Measurements from ENCODE around the gene TIA1. TPM values are rescaled to one million over a fixed set of nuclear protein-coding genes. Genes with fewer than 3 reads are reported as not detected.

Gene TIA1
- total RNA-seq, 6 experiments from 2014 or later = 50.3 to 58.1 (median 55.3) TPM

GRCh38 chr2:70212298-70212932 lies 36.0 kb downstream of the TIA1 start:
- H3K27ac Mint-ChIP-seq = no peak overlapping the region
- TF ChIP-seq, protein P1, sequence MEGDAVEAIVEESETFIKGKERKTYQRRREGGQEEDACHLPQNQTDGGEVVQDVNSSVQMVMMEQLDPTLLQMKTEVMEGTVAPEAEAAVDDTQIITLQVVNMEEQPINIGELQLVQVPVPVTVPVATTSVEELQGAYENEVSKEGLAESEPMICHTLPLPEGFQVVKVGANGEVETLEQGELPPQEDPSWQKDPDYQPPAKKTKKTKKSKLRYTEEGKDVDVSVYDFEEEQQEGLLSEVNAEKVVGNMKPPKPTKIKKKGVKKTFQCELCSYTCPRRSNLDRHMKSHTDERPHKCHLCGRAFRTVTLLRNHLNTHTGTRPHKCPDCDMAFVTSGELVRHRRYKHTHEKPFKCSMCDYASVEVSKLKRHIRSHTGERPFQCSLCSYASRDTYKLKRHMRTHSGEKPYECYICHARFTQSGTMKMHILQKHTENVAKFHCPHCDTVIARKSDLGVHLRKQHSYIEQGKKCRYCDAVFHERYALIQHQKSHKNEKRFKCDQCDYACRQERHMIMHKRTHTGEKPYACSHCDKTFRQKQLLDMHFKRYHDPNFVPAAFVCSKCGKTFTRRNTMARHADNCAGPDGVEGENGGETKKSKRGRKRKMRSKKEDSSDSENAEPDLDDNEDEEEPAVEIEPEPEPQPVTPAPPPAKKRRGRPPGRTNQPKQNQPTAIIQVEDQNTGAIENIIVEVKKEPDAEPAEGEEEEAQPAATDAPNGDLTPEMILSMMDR (IDR thresholded peaks at IDR 0.05) = no peak
- peaks cover 13% of the 10 kb centered on the region for H3K36me3 Mint-ChIP-seq (ENCODE audit: low read depth)
- no peak for DNase-seq
- H3K4me3 Mint-ChIP-seq = no peak overlapping the region
- peaks cover 2% of the 10 kb centered on the region; the same call in 1 of the 2 replicates for H3K27me3 Mint-ChIP-seq (ENCODE audit: insufficient read depth)
- no peaks in the 10 kb centered on the region for H3K9me3 Mint-ChIP-seq
- H3K4me1 Mint-ChIP-seq (ENCODE audit: low read depth) = peaks cover 33% of the 10 kb centered on the region

GRCh38 chr2:70211595-70211994 lies 36.8 kb downstream of the TIA1 start:
- Mint-ChIP-seq H3K27ac (no peak overlapping the region), H3K4me1 (ENCODE audit: low read depth) (peaks cover 33% of the 10 kb centered on the region), H3K27me3 (ENCODE audit: insufficient read depth) (peaks cover 2% of the 10 kb centered on the region; the same call in 1 of the 2 replicates), H3K4me3 (no peak overlapping the region), H3K9me3 (no peaks in the 10 kb centered on the region), H3K36me3 (ENCODE audit: low read depth) (peaks cover 9% of the 10 kb centered on the region)
- DNase-seq = no peak
- TF ChIP-seq, protein P1 (IDR thresholded peaks at IDR 0.05) = no peak

DNA sequence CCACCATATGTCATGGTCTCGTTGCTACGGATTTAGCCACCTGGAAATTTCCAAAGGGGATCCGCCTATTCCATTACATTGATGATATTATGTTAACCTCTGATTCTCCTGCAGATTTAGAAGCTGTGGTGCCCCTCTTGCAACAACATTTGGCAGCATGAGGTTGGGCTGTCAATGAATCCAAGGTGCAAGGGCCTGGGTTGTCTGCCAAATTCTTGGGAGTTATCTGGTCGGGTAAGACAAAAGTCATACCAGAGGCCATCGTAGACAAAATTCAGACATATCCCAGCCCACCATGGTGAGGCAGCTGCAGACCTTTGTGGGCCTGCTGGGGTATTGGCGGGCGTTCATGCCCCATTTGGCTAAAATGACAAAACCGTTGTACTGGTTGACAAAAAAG lies 44.0 kb downstream of the TIA1 start:
- Mint-ChIP-seq H3K36me3 (ENCODE audit: low read depth) (no peaks in the 10 kb centered on the region), H3K4me1 (ENCODE audit: low read depth) (no peaks in the 10 kb centered on the region), H3K4me3 (no peak overlapping the region), H3K9me3 (no peaks in the 10 kb centered on the region), H3K27ac (no peak overlapping the region), H3K27me3 (ENCODE audit: insufficient read depth) (peaks cover 4% of the 10 kb centered on the region)
- TF ChIP-seq, protein P1 (IDR thresholded peaks at IDR 0.05) = no peak
- DNase-seq = no peak

DNA sequence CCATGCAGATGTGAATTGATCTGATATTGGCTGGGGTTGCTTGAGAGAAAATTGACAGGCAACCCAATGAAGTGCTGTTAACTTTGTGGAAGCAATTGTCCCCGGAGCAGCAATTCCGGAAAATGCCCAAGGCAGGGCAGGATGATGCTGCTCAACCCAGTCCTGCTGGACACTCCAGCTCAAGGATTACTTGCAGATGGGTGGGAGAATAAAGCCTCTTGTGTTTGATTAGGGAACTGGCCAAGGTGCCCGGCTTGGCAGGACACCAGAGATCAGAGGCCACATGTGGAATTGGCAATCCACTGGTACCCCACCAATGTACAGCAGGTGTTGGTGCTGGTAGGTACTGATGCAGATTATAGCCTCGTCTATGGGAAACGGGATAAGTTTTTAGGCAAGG lies 45.3 kb downstream of the TIA1 start:
- no peak overlapping the region for H3K4me3 Mint-ChIP-seq
- H3K4me1 Mint-ChIP-seq (ENCODE audit: low read depth) = no peaks in the 10 kb centered on the region
- TF ChIP-seq, protein P1 (IDR thresholded peaks at IDR 0.05) = no peak
- H3K27me3 Mint-ChIP-seq (ENCODE audit: insufficient read depth) = peaks cover 2% of the 10 kb centered on the region
- no peaks in the 10 kb centered on the region for H3K36me3 Mint-ChIP-seq (ENCODE audit: low read depth)
- H3K27ac Mint-ChIP-seq = no peak overlapping the region
- no peaks in the 10 kb centered on the region for H3K9me3 Mint-ChIP-seq
- DNase-seq = no peak

DNA sequence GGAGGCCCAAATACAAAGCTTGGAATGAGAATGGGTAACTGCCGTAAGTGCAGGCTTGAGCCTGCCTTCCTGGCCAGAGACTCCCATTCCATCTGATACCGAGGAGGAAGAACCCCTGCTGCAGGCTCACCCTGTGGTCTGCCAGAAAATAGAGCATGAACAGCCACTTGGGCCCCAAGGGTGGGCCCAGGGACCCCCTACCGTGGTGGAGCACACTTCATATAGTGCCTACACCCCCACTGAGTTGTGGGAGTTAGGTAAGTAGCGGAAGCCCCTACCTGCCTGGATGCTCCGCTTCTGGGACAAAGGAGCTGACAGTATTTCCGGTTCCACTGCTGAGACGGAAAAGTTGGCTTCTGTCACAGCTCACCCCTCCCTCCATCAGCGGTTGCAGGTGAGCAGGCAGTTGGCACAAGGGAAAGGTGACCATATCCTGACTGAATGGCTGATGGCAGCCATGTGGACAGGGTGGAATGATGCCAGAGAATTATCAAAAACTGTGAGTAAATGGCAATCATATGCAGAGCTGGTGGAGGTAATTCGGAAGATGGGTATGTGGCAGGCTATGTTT lies 46.1 kb downstream of the TIA1 start:
- Mint-ChIP-seq H3K4me3 (no peak overlapping the region), H3K27me3 (ENCODE audit: insufficient read depth) (peaks cover 2% of the 10 kb centered on the region), H3K9me3 (no peaks in the 10 kb centered on the region), H3K36me3 (ENCODE audit: low read depth) (no peaks in the 10 kb centered on the region), H3K27ac (no peak overlapping the region), H3K4me1 (ENCODE audit: low read depth) (no peaks in the 10 kb centered on the region)
- TF ChIP-seq, protein P1 (IDR thresholded peaks at IDR 0.05) = no peak
- DNase-seq = no peak
